NT2/D1 (cell line): Measurements from ENCODE around the gene INKA2.

Experiments used
- SUZ12 ChIP-seq: IDR thresholded peaks from 2 replicates; pipeline ENCODE4 v1.6.1; 2011; ENCODE audit not compliant: insufficient read length, insufficient read depth; ENCODE audit errors: extremely low read depth
- YY1 ChIP-seq: IDR thresholded peaks from 2 replicates; pipeline ENCODE4 v1.6.1; 2011; ENCODE audit not compliant: insufficient read length, insufficient read depth
- ZNF274 ChIP-seq: IDR thresholded peaks from 2 replicates; pipeline ENCODE4 v1.6.1; 2011; ENCODE audit warnings: mild to moderate bottlenecking, low read depth, low read length

DNA sequence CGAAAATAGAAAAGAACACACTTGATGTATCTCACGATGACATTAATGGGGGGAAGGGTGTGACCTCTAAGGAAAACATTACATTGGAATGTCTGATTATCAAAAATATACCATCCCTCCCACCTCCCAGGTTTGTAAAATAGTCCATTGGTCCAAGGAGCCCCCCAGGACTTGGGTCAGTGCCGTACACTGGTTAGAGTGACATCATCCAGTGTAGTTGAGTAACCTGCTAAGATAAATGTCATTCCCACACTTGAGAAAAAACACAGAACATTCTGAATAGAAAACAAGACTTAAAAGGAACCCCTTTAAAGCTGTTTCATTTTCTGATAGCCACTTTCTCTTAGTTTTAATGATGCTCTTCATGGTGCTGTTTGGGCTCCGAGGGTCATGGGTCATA lies 31.7 kb upstream of the INKA2 start:
- TF ChIP-seq ZNF274: no peak
- no peak for TF ChIP-seq YY1
- no peak for TF ChIP-seq SUZ12
